ENCODE results near the gene SPATA45.
"Not testable (repeated sequence)": the region's sequence is repeated elsewhere in the genome, so short reads cannot be mapped to it uniquely, and the experiment has no call there.

GRCh38 chr1:212844521-212844920, 2.9 kb downstream of the SPATA45 start:
- TF ChIP-seq CTCF (IDR thresholded peaks at IDR 0.05); EZH2 (IDR thresholded peaks at IDR 0.05; ENCODE audit: borderline replicate concordance, insufficient read depth, low read depth, low read length, poor library complexity, severe bottlenecking): not testable (repeated sequence)
